Epithelial cell of proximal tubule (primary cell): ENCODE results near the gene ZCCHC4. TPM values are rescaled to one million over a fixed set of nuclear protein-coding genes. Genes with fewer than 3 reads are reported as not detected.

ENCODE experiments used
- DNase-seq: peaks from one replicate; pipeline ENCODE4 v3.0.0-alpha.2; 2011; ENCODE audit warnings: low read depth
- H3K4me3 ChIP-seq: 2 replicates; pipeline ENCODE4 v1.5.1; 2011; ENCODE audit warnings: low read depth, mild to moderate bottlenecking, low read length
- CTCF ChIP-seq: conservative IDR thresholded peaks from 2 replicates; pipeline ENCODE4 v1.5.1; 2012; ENCODE audit warnings: low read depth, mild to moderate bottlenecking, low read length
- total RNA-seq: library from RNA; depleted of rRNA; stranded (reverse); fragments of >200 nt; gene quantifications from 2 replicates; pipeline ENCODE4 v1.2.3, GENCODE V29; 2015

Gene ZCCHC4
- total RNA-seq, 1 donor from 2014 or later, result 17.2 TPM

DNA sequence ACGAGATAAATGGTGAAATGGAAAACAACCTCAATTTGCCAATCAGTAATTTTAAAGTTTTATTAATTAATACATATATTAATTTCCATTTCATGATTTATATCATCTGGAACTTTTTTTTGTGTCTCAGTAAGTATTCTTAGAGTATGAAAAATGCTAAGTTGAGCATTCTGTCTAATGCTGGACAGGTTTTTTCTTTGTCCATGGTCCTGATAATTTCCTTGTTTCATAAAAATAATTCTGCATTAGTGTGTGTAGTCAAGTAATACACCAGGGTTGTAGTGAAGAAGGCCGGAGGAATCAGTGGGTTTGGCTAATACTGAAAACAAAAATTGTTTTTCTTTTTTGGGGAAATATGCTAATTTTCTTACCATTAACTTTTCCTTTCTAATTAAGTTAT, 74.4 kb downstream of the ZCCHC4 start:
- TF ChIP-seq CTCF, result no peak
- H3K4me3 ChIP-seq, result no peak overlapping the region

DNA sequence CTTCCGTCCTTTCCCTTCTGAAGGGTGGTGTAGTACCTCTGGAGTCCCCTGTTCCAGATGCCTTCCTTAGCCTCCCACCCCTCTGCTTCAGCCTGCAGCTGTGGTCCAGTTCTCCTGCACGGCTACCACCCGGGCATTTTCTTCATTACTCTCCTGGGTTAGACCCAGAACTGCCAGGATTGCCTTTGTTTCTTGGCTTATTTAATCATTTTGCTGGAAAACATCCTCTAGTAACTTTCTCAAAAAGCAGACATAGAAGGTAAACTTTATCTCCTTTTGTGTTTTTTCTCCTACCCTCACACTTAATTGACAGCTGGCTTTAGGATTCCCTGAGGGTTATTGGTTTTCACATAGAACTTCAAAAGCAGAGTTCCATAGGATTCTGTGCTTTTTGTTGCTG, 84.7 kb downstream of the ZCCHC4 start:
- no peak for DNase-seq
- TF ChIP-seq CTCF, result no peak

More for the DNA sequence above, 74.4 kb downstream of the ZCCHC4 start:
- no peak for DNase-seq

GRCh38 chr4:25399510-25399909, 86.9 kb downstream of the ZCCHC4 start:
- H3K4me3 ChIP-seq, result no peak overlapping the region
- TF ChIP-seq CTCF, result no peak
- DNase-seq, result no peak

More for the DNA sequence above, 84.7 kb downstream of the ZCCHC4 start:
- H3K4me3 ChIP-seq, result no peak overlapping the region

DNA sequence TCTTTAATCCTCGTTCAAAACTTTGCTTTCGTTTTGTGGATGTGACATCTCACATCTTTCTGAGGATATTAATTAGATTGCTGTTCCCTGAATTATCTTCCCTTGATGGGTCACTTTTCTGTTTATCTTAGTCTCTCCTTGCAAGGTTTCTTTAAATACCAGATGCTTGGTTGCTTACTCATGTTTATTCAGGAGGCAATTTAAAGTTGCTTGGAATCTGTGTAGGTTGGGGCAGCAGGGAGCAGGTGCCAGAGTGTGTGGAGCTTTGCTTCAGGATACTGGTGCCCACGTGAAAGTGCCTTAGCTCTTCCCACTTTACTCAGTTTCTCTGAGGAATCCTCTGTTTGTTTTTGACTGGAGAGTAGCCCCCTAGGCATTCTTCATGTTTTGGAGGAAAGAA, 88.5 kb downstream of the ZCCHC4 start:
- H3K4me3 ChIP-seq, result no peak overlapping the region
- no peak for TF ChIP-seq CTCF
- DNase-seq, result no peak

- TF ChIP-seq CTCF, result no peak
- H3K4me3 ChIP-seq, result no peak overlapping the region
- DNase-seq, result no peak
These were observed 89.9 kb downstream of the ZCCHC4 start for GRCh38 chr4:25402521-25402920.

DNA sequence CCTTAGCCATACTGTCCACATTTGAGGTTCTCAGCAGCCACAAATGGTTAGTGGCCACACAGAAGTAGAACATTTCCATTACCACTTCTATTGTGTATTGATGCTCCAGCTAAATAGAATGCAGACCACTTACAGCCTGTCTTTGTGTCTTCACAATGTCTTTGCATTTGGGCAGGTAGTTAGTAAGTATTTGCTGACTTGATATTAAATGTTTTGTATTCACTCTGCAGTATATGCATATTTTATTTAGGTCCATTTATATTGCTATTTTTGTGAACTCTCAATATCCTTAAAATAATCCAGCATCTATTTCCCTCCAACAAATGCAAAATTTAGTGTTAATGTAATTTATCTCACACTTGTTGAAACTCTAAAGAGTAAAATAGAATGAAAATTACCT, 91.1 kb downstream of the ZCCHC4 start:
- no peak for TF ChIP-seq CTCF
- DNase-seq, result no peak
- no peak overlapping the region for H3K4me3 ChIP-seq

- no peak overlapping the region for H3K4me3 ChIP-seq
- TF ChIP-seq CTCF, result no peak
- DNase-seq, result no peak
These were observed 92.9 kb downstream of the ZCCHC4 start for GRCh38 chr4:25405453-25405852.
